Neural progenitor cell (in vitro differentiated cells): ENCODE measurements around the gene KIF19.

Experiments used
- EZH2 ChIP-seq: fragments of 200-600 bp; sonication (generic); IDR thresholded peaks from 2 replicates; pipeline ENCODE4 v1.6.1; 2017; ENCODE audit warnings: antibody characterized with exemption, mild to moderate bottlenecking, moderate library complexity
- TF ChIP-seq, protein P1 (sequence below): fragments of 200-600 bp; sonication (generic); IDR thresholded peaks from 2 replicates; pipeline ENCODE4 v1.5.1; 2017; ENCODE audit warnings: antibody characterized with exemption, mild to moderate bottlenecking

- no peak for TF ChIP-seq EZH2
- TF ChIP-seq, protein P1, sequence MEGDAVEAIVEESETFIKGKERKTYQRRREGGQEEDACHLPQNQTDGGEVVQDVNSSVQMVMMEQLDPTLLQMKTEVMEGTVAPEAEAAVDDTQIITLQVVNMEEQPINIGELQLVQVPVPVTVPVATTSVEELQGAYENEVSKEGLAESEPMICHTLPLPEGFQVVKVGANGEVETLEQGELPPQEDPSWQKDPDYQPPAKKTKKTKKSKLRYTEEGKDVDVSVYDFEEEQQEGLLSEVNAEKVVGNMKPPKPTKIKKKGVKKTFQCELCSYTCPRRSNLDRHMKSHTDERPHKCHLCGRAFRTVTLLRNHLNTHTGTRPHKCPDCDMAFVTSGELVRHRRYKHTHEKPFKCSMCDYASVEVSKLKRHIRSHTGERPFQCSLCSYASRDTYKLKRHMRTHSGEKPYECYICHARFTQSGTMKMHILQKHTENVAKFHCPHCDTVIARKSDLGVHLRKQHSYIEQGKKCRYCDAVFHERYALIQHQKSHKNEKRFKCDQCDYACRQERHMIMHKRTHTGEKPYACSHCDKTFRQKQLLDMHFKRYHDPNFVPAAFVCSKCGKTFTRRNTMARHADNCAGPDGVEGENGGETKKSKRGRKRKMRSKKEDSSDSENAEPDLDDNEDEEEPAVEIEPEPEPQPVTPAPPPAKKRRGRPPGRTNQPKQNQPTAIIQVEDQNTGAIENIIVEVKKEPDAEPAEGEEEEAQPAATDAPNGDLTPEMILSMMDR, result no peak
Measured at GRCh38 chr17:74329378-74329777, 3.4 kb downstream of the KIF19 start.
